Liver (tissue), 4 donors: Measurements from ENCODE around the gene CREB3L1. TPM values are rescaled to one million over a fixed set of nuclear protein-coding genes. Genes with fewer than 3 reads are reported as not detected.

Experiments used
- polyA plus RNA-seq, 2 donors: library from polyadenylated mRNA; stranded (reverse) in 1 of 2; unstranded in 1 of 2; fragments of 200-250 nt in 1 of 2; fragments of >200 nt in 1 of 2; fragmentation: Nextera tagmentation in 1 of 2; extraction: Ambion mirVana in 1 of 2; gene quantifications; one replicate each; pipeline versions ENCODE4 v1.2.1 to v1.2.3, GENCODE V29; 2013 to 2015
- total RNA-seq, 2 donors: library from RNA; depleted of rRNA; stranded (reverse); fragments of >200 nt; gene quantifications; one replicate each; pipeline ENCODE4 v1.2.3, GENCODE V29; 2014
- donor health status: healthy.
- donor health status: healthy.
- donor health status: healthy.

Gene CREB3L1
- total and polyA plus RNA-seq, 4 donors: 0.14 to 1.3 (median 0.33) TPM

Other genes starting within 250 kb of the CREB3L1 start
- gene PHF21A, start 156.2 kb upstream of the CREB3L1 start, total RNA-seq: 1 to 10 TPM; 6.4 to 8.5 TPM
- gene PHF21A, start 156.2 kb upstream of the CREB3L1 start, polyA plus RNA-seq: 1 to 10 TPM; 3.6 to 6.0 TPM
- gene DGKZ, start 69.8 kb downstream of the CREB3L1 start, total RNA-seq: 10 to 100 TPM; 15.5 to 24.3 TPM
- gene DGKZ, start 69.8 kb downstream of the CREB3L1 start, polyA plus RNA-seq: 10 to 100 TPM in 1 of 2 donors, 1 to 10 TPM in 1; 4.6 to 13.3 TPM
- gene MDK, start 104.0 kb downstream of the CREB3L1 start, total RNA-seq: 10 to 100 TPM in 1 of 2 donors, 1 to 10 TPM in 1; 2.3 to 41.8 TPM
- gene MDK, start 104.0 kb downstream of the CREB3L1 start, polyA plus RNA-seq: 10 to 100 TPM in 1 of 2 donors, 1 to 10 TPM in 1; 9.3 to 17.8 TPM
- gene CHRM4, start 114.1 kb downstream of the CREB3L1 start, total RNA-seq: under 1 TPM; 0.08 to 0.09 TPM
- gene CHRM4, start 114.1 kb downstream of the CREB3L1 start, polyA plus RNA-seq: not detected